Trophoblast cell (in vitro differentiated cells and primary cell): ENCODE measurements around the gene DMRTC1.
"Not testable (repeated sequence)": the region's sequence is repeated elsewhere in the genome, so short reads cannot be mapped to it uniquely, and the experiment has no call there.

ENCODE experiments used
- DNase-seq, 2 donors: peaks; one replicate each; pipeline ENCODE4 v3.0.0-alpha.2; 2016
- H2AFZ ChIP-seq: 2 replicates; pipeline ENCODE4 v1.6.1; 2013; ENCODE audit warnings: low read length, moderate library complexity, mild to moderate bottlenecking; ENCODE audit not compliant: insufficient read depth, poor library complexity
- H2AK5ac ChIP-seq: 2 replicates; pipeline ENCODE4 v1.6.1; 2013; ENCODE audit warnings: mild to moderate bottlenecking, low read length
- H2BK120ac ChIP-seq: 2 replicates; pipeline ENCODE4 v1.6.1; 2013; ENCODE audit warnings: low read length, mild to moderate bottlenecking, moderate library complexity; ENCODE audit not compliant: insufficient read depth, poor library complexity
- H2BK12ac ChIP-seq: 2 replicates; pipeline ENCODE4 v1.6.1; 2013; ENCODE audit warnings: mild to moderate bottlenecking, low read length, moderate library complexity
- H2BK5ac ChIP-seq: 2 replicates; pipeline ENCODE4 v1.6.1; 2013; ENCODE audit warnings: low read length, low read depth, moderate library complexity, mild to moderate bottlenecking; ENCODE audit not compliant: poor library complexity
- H3K14ac ChIP-seq: 2 replicates; pipeline ENCODE4 v1.6.1; 2013; ENCODE audit warnings: mild to moderate bottlenecking, low read length
- H3K18ac ChIP-seq: 2 replicates; pipeline ENCODE4 v1.6.1; 2013; ENCODE audit warnings: mild to moderate bottlenecking, low read length
- H3K23ac ChIP-seq: 2 replicates; pipeline ENCODE4 v1.6.1; 2013; ENCODE audit warnings: low read length
- H3K27ac ChIP-seq: 2 replicates; pipeline ENCODE4 v1.5.1; 2013; ENCODE audit warnings: low read depth, mild to moderate bottlenecking, inconsistent platforms, low read length, moderate library complexity
- H3K27me3 ChIP-seq: 2 replicates; pipeline ENCODE4 v1.6.1; 2013; ENCODE audit warnings: inconsistent platforms, mild to moderate bottlenecking, low read length, moderate library complexity; ENCODE audit not compliant: insufficient read depth
- H3K36me3 ChIP-seq, 2 experiments: 1 replicate in 1 of 2; 2 replicates in 1 of 2; pipeline ENCODE4 v1.6.1; 2013; ENCODE audit warnings: low read length in 2 of 2, mild to moderate bottlenecking in 2 of 2, moderate library complexity in 1 of 2; ENCODE audit not compliant: insufficient read depth in 2 of 2, control insufficient read depth in 1 of 2
- H3K4ac ChIP-seq: 2 replicates; pipeline ENCODE4 v1.6.1; 2013; ENCODE audit warnings: low read depth, mild to moderate bottlenecking, low read length, moderate library complexity
- H3K4me1 ChIP-seq, 2 experiments: 1 replicate in 1 of 2; 2 replicates in 1 of 2; pipeline ENCODE4 v1.6.1; 2013; ENCODE audit warnings: low read length in 2 of 2, mild to moderate bottlenecking in 2 of 2, moderate library complexity in 1 of 2; ENCODE audit not compliant: insufficient read depth in 2 of 2, control insufficient read depth in 1 of 2
- H3K4me2 ChIP-seq: 2 replicates; pipeline ENCODE4 v1.6.1; 2013; ENCODE audit warnings: inconsistent platforms, mild to moderate bottlenecking, low read length, moderate library complexity
- H3K4me3 ChIP-seq: 2 replicates; pipeline ENCODE4 v1.5.1; 2013; ENCODE audit warnings: mild to moderate bottlenecking, low read depth, low read length, inconsistent platforms
- H3K79me1 ChIP-seq: one replicate; pipeline ENCODE4 v1.6.1; 2013; ENCODE audit warnings: low read length
- H3K79me2 ChIP-seq: 2 replicates; pipeline ENCODE4 v1.6.1; 2013; ENCODE audit warnings: low read length, mild to moderate bottlenecking; ENCODE audit not compliant: control insufficient read depth, insufficient read depth, poor library complexity
- H3K9ac ChIP-seq: 2 replicates; pipeline ENCODE4 v1.6.1; 2013; ENCODE audit warnings: mild to moderate bottlenecking, low read length
- H3K9me3 ChIP-seq: 2 replicates; pipeline ENCODE4 v1.6.1; 2013; ENCODE audit warnings: low read depth, mild to moderate bottlenecking, control low read depth, inconsistent platforms, low read length; ENCODE audit not compliant: insufficient read depth
- H4K12ac ChIP-seq: 2 replicates; pipeline ENCODE4 v1.6.1; 2013; ENCODE audit warnings: low read depth, mild to moderate bottlenecking, low read length, moderate library complexity
- H4K8ac ChIP-seq: 2 replicates; pipeline ENCODE4 v1.6.1; 2013; ENCODE audit warnings: low read depth, mild to moderate bottlenecking, low read length, moderate library complexity
- H4K91ac ChIP-seq: one replicate; pipeline ENCODE4 v1.6.1; 2013; ENCODE audit warnings: low read depth, mild to moderate bottlenecking, low read length, moderate library complexity
- WGBS: extraction: QIAGEN DNeasy Blood & Tissue Kit; methylation state at CpG from one replicate; pipeline ENCODE4 v1.1.7; 2013; ENCODE audit warnings: missing lambda C conversion rate; ENCODE audit not compliant: insufficient read length, insufficient coverage; ENCODE audit errors: extremely low coverage; 5-methylcytosine and 5-hydroxymethylcytosine counted together

DMRTC1 gene

DNA sequence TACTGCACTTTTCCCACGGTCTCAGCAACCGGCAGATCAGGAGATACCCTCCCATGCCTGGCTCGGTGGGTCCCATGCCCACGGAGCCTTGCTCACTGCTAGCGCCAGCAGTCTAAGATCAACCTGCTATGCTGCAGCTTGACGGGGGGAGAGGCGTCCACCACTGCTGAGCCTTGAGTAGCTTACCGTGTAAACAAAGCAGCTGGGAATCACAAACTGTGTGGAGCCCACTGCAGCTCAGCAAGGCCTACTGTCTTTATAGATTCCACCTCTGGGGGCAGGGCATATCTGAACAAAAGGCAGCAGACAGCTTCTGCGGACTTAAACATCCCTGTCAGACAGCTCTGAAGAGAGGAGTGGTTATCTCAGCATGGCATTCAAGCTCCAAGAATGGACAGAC is 16.3 kb upstream of the DMRTC1 start:
- not testable (repeated sequence) for H3K79me2 ChIP-seq, H3K9me3 ChIP-seq, H3K4me1 ChIP-seq, H3K79me1 ChIP-seq, H2BK5ac ChIP-seq, H3K4me2 ChIP-seq, H2BK120ac ChIP-seq, H4K91ac ChIP-seq, H3K36me3 ChIP-seq, H2BK12ac ChIP-seq, H3K4me3 ChIP-seq, H3K27me3 ChIP-seq, H3K18ac ChIP-seq, H3K9ac ChIP-seq, DNase-seq, H3K23ac ChIP-seq, H2AK5ac ChIP-seq, H3K14ac ChIP-seq, H4K12ac ChIP-seq, H2AFZ ChIP-seq, H4K8ac ChIP-seq, H3K4ac ChIP-seq, H3K27ac ChIP-seq
- WGBS: no CpG with 5 or more reads among the region's 9 CpGs

DNA sequence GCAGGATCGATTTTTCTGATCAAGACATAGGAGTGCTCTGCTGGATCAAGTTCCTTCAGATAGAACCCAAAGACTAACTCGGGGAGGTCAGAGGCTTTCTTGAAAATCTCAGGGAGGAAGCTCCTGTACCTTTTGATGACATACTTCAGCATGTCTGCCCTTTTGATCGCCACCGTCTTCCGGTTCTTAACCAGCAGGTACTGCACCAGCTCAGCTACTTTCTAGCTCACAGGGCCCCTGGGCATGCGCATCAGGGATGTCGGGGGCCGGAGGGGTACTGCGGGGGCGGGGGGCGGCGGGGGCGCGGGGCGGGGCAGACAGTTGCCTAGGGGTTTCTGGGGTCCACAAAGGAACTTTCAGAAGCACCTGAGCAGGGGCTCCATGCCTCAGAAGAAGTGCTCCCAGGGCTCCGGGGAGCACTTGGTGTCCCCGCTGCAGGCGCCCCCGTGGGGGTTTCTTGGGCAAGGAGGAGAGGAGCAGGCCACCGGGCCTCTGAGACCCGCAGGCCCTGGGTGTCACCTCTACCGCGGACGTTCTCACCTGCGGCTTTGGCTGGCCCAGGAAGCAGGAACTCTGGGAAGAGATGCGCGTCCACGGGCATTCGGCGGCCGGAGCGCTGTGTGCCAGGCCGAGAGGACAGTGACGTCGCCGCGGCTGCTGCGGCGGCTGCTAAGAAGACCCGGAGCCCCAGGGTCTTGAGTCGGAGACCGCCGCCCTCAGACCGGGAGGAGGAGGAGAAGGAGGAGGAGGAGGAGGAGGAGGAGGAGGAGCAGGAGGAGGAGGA is 410 bp downstream of the DMRTC1 start:
- not testable (repeated sequence) for H3K4me2 ChIP-seq, H3K27me3 ChIP-seq, H3K36me3 ChIP-seq, H3K4me3 ChIP-seq, H3K27ac ChIP-seq, H3K18ac ChIP-seq, H3K79me1 ChIP-seq, H4K12ac ChIP-seq, H3K23ac ChIP-seq, H2BK5ac ChIP-seq, H4K8ac ChIP-seq, H2BK120ac ChIP-seq, H3K9me3 ChIP-seq, H2AK5ac ChIP-seq, DNase-seq, H4K91ac ChIP-seq, H2BK12ac ChIP-seq, H3K14ac ChIP-seq, H3K9ac ChIP-seq, H3K4me1 ChIP-seq, H3K4ac ChIP-seq, H3K79me2 ChIP-seq, H2AFZ ChIP-seq
- no CpG with 5 or more reads among the region's 44 CpGs for WGBS

DNA sequence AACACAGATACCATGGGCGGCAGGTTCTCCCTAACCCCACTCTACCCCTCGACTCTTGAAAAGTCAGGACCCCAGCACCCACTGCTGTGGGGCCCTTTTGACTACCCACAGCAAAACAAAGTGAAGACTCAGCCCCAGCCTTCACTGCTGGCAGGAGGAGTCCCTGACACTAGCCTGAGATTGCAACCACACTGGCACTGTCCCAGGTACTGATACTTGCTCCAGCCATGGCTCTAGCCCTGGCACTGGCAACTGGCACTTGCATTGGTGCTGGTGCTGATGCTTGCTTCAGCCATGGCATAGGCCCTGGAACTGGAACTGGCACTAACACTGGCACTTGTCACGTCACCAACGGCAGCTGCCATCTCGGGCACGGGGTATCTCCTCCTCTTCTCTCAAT is 1.4 kb downstream of the DMRTC1 start:
- H3K36me3 ChIP-seq, H2BK12ac ChIP-seq, H3K79me1 ChIP-seq, H3K27ac ChIP-seq, H3K27me3 ChIP-seq, H3K79me2 ChIP-seq, H3K4ac ChIP-seq, H3K9me3 ChIP-seq, DNase-seq, H4K12ac ChIP-seq, H2BK5ac ChIP-seq, H2AFZ ChIP-seq, H4K8ac ChIP-seq, H3K4me2 ChIP-seq, H4K91ac ChIP-seq, H3K4me1 ChIP-seq, H3K23ac ChIP-seq, H2AK5ac ChIP-seq, H3K18ac ChIP-seq, H3K4me3 ChIP-seq, H3K14ac ChIP-seq, H2BK120ac ChIP-seq, H3K9ac ChIP-seq: not testable (repeated sequence)
- WGBS: no CpG with 5 or more reads among the region's 6 CpGs

DNA sequence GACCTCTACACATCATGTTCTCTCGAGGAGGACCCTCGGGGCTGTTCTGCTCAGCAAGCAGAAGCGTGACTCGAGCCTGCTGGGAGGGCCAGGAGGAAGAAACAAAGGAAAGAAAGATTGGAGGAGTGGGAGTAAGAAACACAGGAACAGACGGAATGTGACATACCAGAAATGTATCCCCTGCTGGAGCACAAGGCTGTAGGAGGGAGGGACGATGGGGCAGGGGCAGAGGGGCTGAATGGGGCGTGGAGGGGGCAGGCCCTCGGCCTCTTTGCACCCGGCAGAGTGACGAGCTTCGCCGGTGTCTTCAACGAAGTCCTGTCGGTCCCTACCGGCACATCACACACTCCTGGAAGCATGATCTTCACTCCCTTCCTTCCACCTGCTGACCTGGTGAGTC is 5.7 kb downstream of the DMRTC1 start, which contains the start of gene FAM236A:
TSS of gene FAM236A (plus strand) at position 301 of the 400 bp plus-strand sequence. CDS start at position 358, 57 bp downstream.
- not testable (repeated sequence) for H4K91ac ChIP-seq, H3K36me3 ChIP-seq, H3K27ac ChIP-seq, H3K9me3 ChIP-seq, H2BK5ac ChIP-seq, H3K4me2 ChIP-seq, H4K12ac ChIP-seq, H3K79me1 ChIP-seq, H2AK5ac ChIP-seq, H2BK120ac ChIP-seq, H3K4me1 ChIP-seq, H3K14ac ChIP-seq, H2AFZ ChIP-seq, H3K18ac ChIP-seq, H3K4me3 ChIP-seq, H3K27me3 ChIP-seq, H4K8ac ChIP-seq, H3K23ac ChIP-seq, H3K79me2 ChIP-seq, H3K9ac ChIP-seq, DNase-seq, H3K4ac ChIP-seq, H2BK12ac ChIP-seq
- WGBS: no CpG with 5 or more reads among the region's 15 CpGs
